ENCODE measurements around the gene ABCA4. TPM values are rescaled to one million over a fixed set of nuclear protein-coding genes. Genes with fewer than 3 reads are reported as not detected.

ABCA4 gene
- total RNA-seq, 1 donor from 2014 or later, result 3.2 TPM

DNA sequence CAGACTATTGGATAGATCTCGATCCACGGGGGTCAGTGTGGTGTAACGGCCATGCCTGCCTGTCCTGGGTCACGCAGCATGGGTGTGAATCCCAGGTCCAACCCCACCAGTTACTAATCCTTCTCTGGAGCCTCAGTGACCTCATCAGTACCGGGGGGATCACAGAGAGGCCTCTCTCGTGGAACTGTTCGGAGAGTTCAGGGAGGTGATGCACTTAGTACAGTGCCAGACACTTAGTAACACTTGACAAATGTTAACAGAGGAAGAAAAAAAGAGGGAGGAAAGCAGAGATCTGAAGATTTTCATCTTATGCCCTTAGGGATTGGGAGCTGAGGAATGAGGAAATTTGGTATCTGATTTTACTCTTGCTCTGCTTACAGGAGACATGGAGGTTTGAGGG is 2.9 kb downstream of the ABCA4 start:
- H3K4me3 Mint-ChIP-seq, result peak overlapping the region; percentile 77
- peak overlapping the region; percentile 97 for H3K27ac Mint-ChIP-seq
- no peaks in the 10 kb centered on the region for H3K27me3 Mint-ChIP-seq
- H3K4me1 Mint-ChIP-seq (ENCODE audit: unreplicated experiment), result peaks cover 70% of the 10 kb centered on the region
- TF ChIP-seq, protein P1, sequence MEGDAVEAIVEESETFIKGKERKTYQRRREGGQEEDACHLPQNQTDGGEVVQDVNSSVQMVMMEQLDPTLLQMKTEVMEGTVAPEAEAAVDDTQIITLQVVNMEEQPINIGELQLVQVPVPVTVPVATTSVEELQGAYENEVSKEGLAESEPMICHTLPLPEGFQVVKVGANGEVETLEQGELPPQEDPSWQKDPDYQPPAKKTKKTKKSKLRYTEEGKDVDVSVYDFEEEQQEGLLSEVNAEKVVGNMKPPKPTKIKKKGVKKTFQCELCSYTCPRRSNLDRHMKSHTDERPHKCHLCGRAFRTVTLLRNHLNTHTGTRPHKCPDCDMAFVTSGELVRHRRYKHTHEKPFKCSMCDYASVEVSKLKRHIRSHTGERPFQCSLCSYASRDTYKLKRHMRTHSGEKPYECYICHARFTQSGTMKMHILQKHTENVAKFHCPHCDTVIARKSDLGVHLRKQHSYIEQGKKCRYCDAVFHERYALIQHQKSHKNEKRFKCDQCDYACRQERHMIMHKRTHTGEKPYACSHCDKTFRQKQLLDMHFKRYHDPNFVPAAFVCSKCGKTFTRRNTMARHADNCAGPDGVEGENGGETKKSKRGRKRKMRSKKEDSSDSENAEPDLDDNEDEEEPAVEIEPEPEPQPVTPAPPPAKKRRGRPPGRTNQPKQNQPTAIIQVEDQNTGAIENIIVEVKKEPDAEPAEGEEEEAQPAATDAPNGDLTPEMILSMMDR (conservative IDR thresholded peaks at IDR 0.05), result no peak
- no peak for DNase-seq (ENCODE audit: extremely low spot score, unreplicated experiment)
- H3K9me3 Mint-ChIP-seq, result peaks cover 12% of the 10 kb centered on the region
- peaks cover 4% of the 10 kb centered on the region for H3K36me3 Mint-ChIP-seq

DNA sequence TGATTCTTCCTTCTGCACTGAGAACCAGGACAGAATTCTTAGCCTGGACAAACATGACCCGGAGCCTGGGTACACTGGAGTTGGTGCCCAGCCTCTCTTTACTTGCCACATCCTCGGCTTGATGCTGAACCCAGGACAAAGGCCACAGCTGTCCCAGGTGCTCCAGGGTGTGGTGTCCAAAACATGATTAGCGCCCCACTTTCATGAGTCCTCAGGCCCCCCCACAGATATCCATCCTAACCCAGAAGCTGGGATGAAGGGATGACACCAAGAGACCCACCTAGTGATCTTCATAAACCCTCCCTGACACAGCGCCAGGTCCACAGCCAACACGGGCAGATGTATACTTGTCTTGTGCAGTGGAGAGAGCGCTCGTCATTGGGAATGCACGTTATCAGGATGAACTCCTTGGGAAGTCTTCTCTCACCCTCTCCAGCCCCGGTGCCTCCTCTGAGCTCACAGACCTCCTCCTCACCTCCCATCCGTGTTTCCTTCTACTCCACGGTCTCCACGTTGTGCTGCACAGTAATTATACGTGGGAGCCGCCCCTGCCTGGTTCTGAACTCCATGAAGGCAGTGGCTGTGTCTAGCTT is 3.6 kb downstream of the ABCA4 start:
- TF ChIP-seq, protein P1 (conservative IDR thresholded peaks at IDR 0.05), result no peak
- peaks cover 4% of the 10 kb centered on the region for H3K36me3 Mint-ChIP-seq
- H3K9me3 Mint-ChIP-seq, result peaks cover 12% of the 10 kb centered on the region
- H3K4me1 Mint-ChIP-seq (ENCODE audit: unreplicated experiment), result peaks cover 70% of the 10 kb centered on the region
- peak overlapping the region; percentile 77 for H3K4me3 Mint-ChIP-seq
- H3K27me3 Mint-ChIP-seq, result no peaks in the 10 kb centered on the region
- DNase-seq (ENCODE audit: extremely low spot score, unreplicated experiment), result peak; percentile 57
- H3K27ac Mint-ChIP-seq, result peak overlapping the region; percentile 97

DNA sequence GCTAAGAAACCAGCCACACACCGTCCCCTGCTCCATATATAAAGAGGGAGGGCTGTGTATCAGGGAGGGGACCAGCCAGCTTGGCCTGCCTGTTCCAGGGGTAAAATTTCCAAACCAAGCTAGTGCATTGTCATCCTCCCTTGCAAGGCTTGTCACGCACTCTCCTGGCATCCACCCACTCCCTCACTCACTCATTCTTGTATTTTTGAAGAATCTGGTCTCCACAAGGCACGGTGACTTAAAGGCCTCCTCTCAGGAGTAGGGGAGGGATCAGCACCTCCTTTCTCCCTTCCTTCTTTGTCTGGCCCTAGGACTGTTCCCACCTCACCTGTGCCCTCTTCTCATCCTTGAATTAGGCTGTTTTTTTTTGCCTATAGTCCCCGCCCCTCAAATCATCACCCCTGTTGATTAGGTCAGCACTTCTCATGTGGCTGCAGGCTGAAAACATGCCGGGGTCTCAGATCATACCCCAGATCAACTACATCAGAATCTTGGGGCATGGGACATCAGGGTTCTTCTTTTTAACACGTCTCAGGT is 5.0 kb downstream of the ABCA4 start:
- Mint-ChIP-seq H3K36me3 (no peaks in the 10 kb centered on the region), H3K27ac (peak overlapping the region; percentile 97), H3K4me3 (peak overlapping the region; percentile 74), H3K27me3 (no peaks in the 10 kb centered on the region), H3K4me1 (ENCODE audit: unreplicated experiment) (peaks cover 61% of the 10 kb centered on the region), H3K9me3 (peaks cover 5% of the 10 kb centered on the region)
- peak; percentile 6 for DNase-seq (ENCODE audit: extremely low spot score, unreplicated experiment)
- TF ChIP-seq, protein P1 (conservative IDR thresholded peaks at IDR 0.05), result no peak

DNA sequence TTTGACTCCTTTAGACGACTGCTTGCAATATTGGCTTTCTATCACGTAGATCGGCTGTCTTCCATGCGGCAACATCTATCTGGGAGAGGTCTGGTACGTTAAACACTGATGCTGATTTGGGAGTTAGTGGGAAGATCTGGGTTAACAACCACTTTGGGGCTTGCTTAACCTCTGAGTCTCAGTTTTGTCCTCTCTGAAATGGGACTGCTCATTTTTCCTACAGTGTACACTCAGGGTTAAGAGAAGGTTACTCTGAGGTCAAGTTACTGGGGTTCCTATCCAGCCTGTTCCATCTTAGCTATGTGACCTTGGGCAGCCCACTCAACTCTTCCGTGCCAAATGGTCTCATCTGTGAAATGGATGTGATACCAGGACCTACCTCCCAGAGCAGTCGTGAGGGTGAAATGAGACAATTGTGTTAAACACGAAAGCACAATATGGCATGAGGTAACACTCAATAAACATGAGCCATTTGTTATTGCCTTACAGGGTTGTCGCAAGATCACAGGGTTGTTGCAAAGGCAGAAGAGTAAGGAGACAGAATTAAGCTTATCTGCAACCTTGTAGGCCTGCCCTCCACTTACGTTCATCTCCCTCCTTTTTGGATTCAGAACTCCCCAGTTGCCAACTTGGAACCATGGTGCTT is 5.6 kb downstream of the ABCA4 start:
- Mint-ChIP-seq H3K4me1 (ENCODE audit: unreplicated experiment) (peaks cover 59% of the 10 kb centered on the region), H3K9me3 (peaks cover 5% of the 10 kb centered on the region), H3K36me3 (no peaks in the 10 kb centered on the region), H3K27ac (peak overlapping the region; percentile 97), H3K27me3 (no peaks in the 10 kb centered on the region), H3K4me3 (peak overlapping the region; percentile 74)
- DNase-seq (ENCODE audit: extremely low spot score, unreplicated experiment), result peak; percentile 13
- TF ChIP-seq, protein P1 (conservative IDR thresholded peaks at IDR 0.05), result no peak

DNA sequence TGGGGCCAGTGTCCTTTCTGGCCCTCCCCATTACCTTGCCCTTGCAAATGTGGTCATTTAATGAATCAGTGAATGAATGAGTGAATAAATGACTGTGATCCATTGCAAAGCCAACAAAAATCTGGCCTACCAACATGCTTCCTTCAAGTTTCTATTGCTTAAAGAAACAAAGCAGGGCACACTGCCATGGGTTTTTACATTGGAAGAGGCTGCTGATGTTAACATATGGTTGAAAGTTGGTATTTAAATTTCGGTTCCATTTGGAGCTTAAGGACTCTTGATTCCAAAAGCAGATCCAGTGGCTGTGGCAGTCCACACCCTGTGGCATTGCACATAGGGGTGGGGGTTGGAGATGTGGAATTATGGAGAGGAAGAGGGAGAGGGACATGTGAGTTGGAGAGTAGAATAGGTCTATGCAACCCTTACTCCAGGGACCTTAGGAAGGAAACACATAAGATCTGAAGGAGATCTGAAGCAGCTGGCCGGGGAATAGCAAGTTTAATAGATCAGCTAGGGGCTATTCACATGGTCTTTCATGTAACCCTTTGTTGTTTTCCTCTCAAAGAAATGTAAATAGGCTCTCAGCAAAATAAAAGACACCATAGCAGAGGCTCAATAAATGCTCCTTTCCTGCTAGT is 7.2 kb downstream of the ABCA4 start:
- TF ChIP-seq, protein P1 (conservative IDR thresholded peaks at IDR 0.05), result no peak
- peak overlapping the region; percentile 77 for H3K27ac Mint-ChIP-seq
- DNase-seq (ENCODE audit: extremely low spot score, unreplicated experiment), result no peak
- peaks cover 5% of the 10 kb centered on the region for H3K9me3 Mint-ChIP-seq
- no peaks in the 10 kb centered on the region for H3K27me3 Mint-ChIP-seq
- H3K4me1 Mint-ChIP-seq (ENCODE audit: unreplicated experiment), result peaks cover 43% of the 10 kb centered on the region
- no peaks in the 10 kb centered on the region for H3K36me3 Mint-ChIP-seq
- H3K4me3 Mint-ChIP-seq, result no peak overlapping the region
